Neuronal stem cell (in vitro differentiated cells): Measurements from ENCODE around the gene SDR42E2.

Experiments used
- DNase-seq: peaks from one replicate; pipeline ENCODE4 v3.0.0-alpha.2; 2013; ENCODE audit warnings: low spot score
- H2AFZ ChIP-seq: one replicate; pipeline ENCODE4 v1.6.1; 2013; ENCODE audit warnings: mild to moderate bottlenecking, low read length, inconsistent platforms
- H2AK5ac ChIP-seq: 2 replicates; pipeline ENCODE4 v1.6.1; 2013; ENCODE audit warnings: low read depth, mild to moderate bottlenecking, inconsistent platforms, low read length, moderate library complexity, mixed read lengths
- H2BK120ac ChIP-seq: 2 replicates; pipeline ENCODE4 v1.6.1; 2013; ENCODE audit warnings: low read depth, mild to moderate bottlenecking, inconsistent platforms, low read length, moderate library complexity, mixed read lengths
- H2BK12ac ChIP-seq: one replicate; pipeline ENCODE4 v1.6.1; 2013; ENCODE audit warnings: low read length, inconsistent platforms
- H2BK15ac ChIP-seq: 2 replicates; pipeline ENCODE4 v1.6.1; 2013; ENCODE audit warnings: mild to moderate bottlenecking, low read length, inconsistent platforms, mixed read lengths
- H2BK5ac ChIP-seq: one replicate; pipeline ENCODE4 v1.6.1; 2013; ENCODE audit warnings: inconsistent platforms, mild to moderate bottlenecking, low read length, moderate library complexity
- H3K14ac ChIP-seq: one replicate; pipeline ENCODE4 v1.6.1; 2013; ENCODE audit warnings: low read length, inconsistent platforms
- H3K18ac ChIP-seq: 2 replicates; pipeline ENCODE4 v1.6.1; 2013; ENCODE audit warnings: low read length, inconsistent platforms
- H3K23ac ChIP-seq: 2 replicates; pipeline ENCODE4 v1.6.1; 2013; ENCODE audit warnings: low read depth, mild to moderate bottlenecking, mixed read lengths, low read length, inconsistent platforms; ENCODE audit not compliant: poor library complexity
- H3K27ac ChIP-seq: replicated peaks from 3 replicates; pipeline ENCODE4 v1.5.1; 2013; ENCODE audit warnings: low read length, inconsistent platforms
- H3K27me3 ChIP-seq, 3 experiments: 2 replicates each; pipeline ENCODE4 v1.6.1; 2013; ENCODE audit warnings: low read length in 3 of 3, mild to moderate bottlenecking in 2 of 3, inconsistent platforms in 1 of 3, low read depth in 1 of 3, mixed read lengths in 1 of 3, moderate library complexity in 1 of 3; ENCODE audit not compliant: control insufficient read depth in 3 of 3, insufficient read depth in 3 of 3
- H3K36me3 ChIP-seq, 2 donors: replicated peaks in 1 of 2; 2 replicates each; pipeline ENCODE4 v1.6.1; 2013; ENCODE audit warnings: low read length in 2 of 2; ENCODE audit not compliant: control insufficient read depth in 2 of 2, insufficient read depth in 2 of 2
- H3K4ac ChIP-seq: 2 replicates; pipeline ENCODE4 v1.6.1; 2013; ENCODE audit warnings: inconsistent platforms, mild to moderate bottlenecking, low read length, moderate library complexity
- H3K4me1 ChIP-seq, 2 donors: 1 replicate in 1 of 2; 2 replicates in 1 of 2; pipeline ENCODE4 v1.6.1; 2013; ENCODE audit warnings: low read length in 2 of 2, low read depth in 1 of 2; ENCODE audit not compliant: control insufficient read depth in 2 of 2, insufficient read depth in 1 of 2
- H3K4me2 ChIP-seq: one replicate; pipeline ENCODE4 v1.6.1; 2013; ENCODE audit warnings: mild to moderate bottlenecking, low read length, inconsistent platforms; ENCODE audit not compliant: insufficient read depth, poor library complexity, severe bottlenecking
- H3K4me3 ChIP-seq, 2 donors: 2 replicates each; pipeline ENCODE4 v1.5.1; 2013; ENCODE audit warnings: low read length in 2 of 2, mild to moderate bottlenecking in 2 of 2, inconsistent platforms in 1 of 2, moderate library complexity in 1 of 2
- H3K79me1 ChIP-seq: one replicate; pipeline ENCODE4 v1.6.1; 2013; ENCODE audit warnings: low read depth, mild to moderate bottlenecking, inconsistent platforms, low read length, moderate library complexity
- H3K9ac ChIP-seq: one replicate; pipeline ENCODE4 v1.6.1; 2013; ENCODE audit warnings: mild to moderate bottlenecking, low read depth, low read length, inconsistent platforms; ENCODE audit not compliant: poor library complexity
- H3K9me3 ChIP-seq, 2 donors: replicated peaks in 1 of 2; 2 replicates each; pipeline versions ENCODE3 to v1.6.1; 2013; ENCODE audit warnings: low read length in 2 of 2, mild to moderate bottlenecking in 2 of 2, inconsistent platforms in 1 of 2, low read depth in 1 of 2, mixed read lengths in 1 of 2, moderate library complexity in 1 of 2; ENCODE audit not compliant: control insufficient read depth in 2 of 2, insufficient read depth in 1 of 2
- H4K8ac ChIP-seq: one replicate; pipeline ENCODE4 v1.6.1; 2013; ENCODE audit warnings: low read depth, mild to moderate bottlenecking, inconsistent platforms, low read length, moderate library complexity
- H4K91ac ChIP-seq: one replicate; pipeline ENCODE4 v1.6.1; 2013; ENCODE audit warnings: low read length, low read depth, mild to moderate bottlenecking, inconsistent platforms; ENCODE audit not compliant: poor library complexity
- WGBS, 2 donors: extraction: QIAGEN DNeasy Blood & Tissue Kit; methylation state at CpG; one replicate each; pipeline ENCODE4 v1.1.7; 2013; ENCODE audit warnings: missing lambda C conversion rate in 2 of 2, mixed read lengths in 1 of 2; ENCODE audit not compliant: insufficient read length in 2 of 2, insufficient replicate concordance in 1 of 2; ENCODE audit errors: extremely low coverage in 2 of 2; 5-methylcytosine and 5-hydroxymethylcytosine counted together

SDR42E2 gene

GRCh38 chr16:22225060-22225459 lies 62.8 kb downstream of the SDR42E2 start:
- H4K8ac ChIP-seq, result no peak overlapping the region
- no CpG with 5 or more reads among the region's 7 CpGs for WGBS, 2 donors

GRCh38 chr16:22229889-22230288 lies 67.6 kb downstream of the SDR42E2 start:
- Histone ChIP-seq H2BK15ac (no peak overlapping the region), H2AFZ (no peak overlapping the region), H4K91ac (no peak overlapping the region), H3K4me1 (peaks cover 0 to 5% of the 10 kb centered on the region in 2 donors), H3K23ac (no peak overlapping the region), H3K79me1 (peaks cover 3% of the 10 kb centered on the region), H3K4me2 (no peak overlapping the region), H3K4ac (no peak overlapping the region), H3K9ac (no peak overlapping the region), H3K14ac (no peak overlapping the region), H3K9me3 (no peaks in the 10 kb centered on the region), H3K4me3 (no peak overlapping the region), H4K8ac (no peak overlapping the region), H3K27me3 (no peaks in the 10 kb centered on the region), H2BK12ac (no peak overlapping the region), H3K18ac (no peak overlapping the region), H3K27ac (no peak overlapping the region), H2BK120ac (no peak overlapping the region), H2BK5ac (no peak overlapping the region), H2AK5ac (no peak overlapping the region), H3K36me3 (peaks cover 0 to 17% of the 10 kb centered on the region in 2 donors)
- DNase-seq, result no peak
- WGBS, 2 donors, result no CpG with 5 or more reads among the region's 7 CpGs

More at GRCh38 chr16:22225060-22225459, 62.8 kb downstream of the SDR42E2 start:
- Histone ChIP-seq H3K4me1 (peaks cover 0 to 2% of the 10 kb centered on the region in 2 donors), H3K18ac (no peak overlapping the region), H2BK5ac (no peak overlapping the region), H2BK120ac (no peak overlapping the region), H3K14ac (no peak overlapping the region), H3K27me3 (no peaks in the 10 kb centered on the region), H3K36me3 (peaks cover 0 to 10% of the 10 kb centered on the region in 2 donors), H2BK12ac (no peak overlapping the region), H3K4me2 (no peak overlapping the region), H2BK15ac (no peak overlapping the region), H3K27ac (no peak overlapping the region), H3K9ac (no peak overlapping the region), H3K79me1 (peaks cover 3% of the 10 kb centered on the region), H4K91ac (no peak overlapping the region), H2AK5ac (no peak overlapping the region), H2AFZ (no peak overlapping the region), H3K9me3 (no peaks in the 10 kb centered on the region), H3K23ac (no peak overlapping the region), H3K4ac (no peak overlapping the region), H3K4me3 (no peak overlapping the region)
- DNase-seq, result no peak

GRCh38 chr16:22232277-22233036 lies 70.2 kb downstream of the SDR42E2 start:
- Histone ChIP-seq H2AK5ac (no peak overlapping the region), H3K36me3 (peaks cover 0 to 22% of the 10 kb centered on the region in 2 donors), H3K18ac (no peak overlapping the region), H4K8ac (no peak overlapping the region), H4K91ac (no peak overlapping the region), H3K27me3 (no peaks in the 10 kb centered on the region), H3K79me1 (no peaks in the 10 kb centered on the region), H3K27ac (peak overlapping the region; percentile 46), H3K4me1 (peaks cover 0 to 5% of the 10 kb centered on the region in 2 donors), H3K4me3 (no peak overlapping the region), H2BK5ac (no peak overlapping the region), H2BK120ac (no peak overlapping the region), H3K23ac (no peak overlapping the region), H2BK12ac (no peak overlapping the region), H3K9ac (no peak overlapping the region), H2AFZ (no peak overlapping the region), H3K9me3 (no peaks in the 10 kb centered on the region), H2BK15ac (no peak overlapping the region), H3K14ac (no peak overlapping the region), H3K4me2 (no peak overlapping the region), H3K4ac (no peak overlapping the region)
- no peak for DNase-seq
- WGBS, 2 donors, result no CpG with 5 or more reads among the region's 14 CpGs

GRCh38 chr16:22233037-22233372 lies 70.7 kb downstream of the SDR42E2 start:
- H3K79me1 ChIP-seq, result no peaks in the 10 kb centered on the region
- H2AFZ ChIP-seq, result no peak overlapping the region

More at GRCh38 chr16:22233037-22233372, 70.7 kb downstream of the SDR42E2 start:
- Histone ChIP-seq H3K27ac (no peak overlapping the region), H3K23ac (no peak overlapping the region), H3K9ac (no peak overlapping the region), H2AK5ac (no peak overlapping the region), H2BK15ac (no peak overlapping the region), H3K36me3 (peaks cover 0 to 22% of the 10 kb centered on the region in 2 donors), H4K8ac (no peak overlapping the region), H2BK120ac (no peak overlapping the region), H3K27me3 (no peaks in the 10 kb centered on the region), H3K4me2 (no peak overlapping the region), H4K91ac (no peak overlapping the region), H2BK5ac (no peak overlapping the region), H3K14ac (no peak overlapping the region), H3K9me3 (no peaks in the 10 kb centered on the region), H3K4me1 (peaks cover 0 to 5% of the 10 kb centered on the region in 2 donors), H2BK12ac (no peak overlapping the region), H3K4me3 (no peak overlapping the region), H3K18ac (no peak overlapping the region), H3K4ac (no peak overlapping the region)
- DNase-seq, result no peak
- WGBS, 2 donors, result no CpG with 5 or more reads among the region's 6 CpGs
